NCI-H128 (cell line): Measurements from ENCODE around the gene EVI2A.
"Not testable (repeated sequence)": the region's sequence is repeated elsewhere in the genome, so short reads cannot be mapped to it uniquely, and the experiment has no call there.

Source experiments
- DNase-seq: peaks from one replicate; lab custom pipeline; 2025; ENCODE audit not compliant: unreplicated experiment; lab: John Stamatoyannopoulos, UW

The EVI2A gene

GRCh38 chr17:31321481-31321880 is at the start of gene EVI2A:
EVI2A (minus strand) TSS chr17:31321622; CDS start chr17:31319013, 2,609 bp downstream.
- no peak for DNase-seq

GRCh38 chr17:31369266-31369665 is 47.8 kb upstream of the EVI2A start:
- DNase-seq: no peak

GRCh38 chr17:31366088-31366487 is 44.7 kb upstream of the EVI2A start:
- no peak for DNase-seq

GRCh38 chr17:31364012-31364411 is 42.6 kb upstream of the EVI2A start:
- no peak for DNase-seq

GRCh38 chr17:31357839-31358394 is 36.5 kb upstream of the EVI2A start:
- DNase-seq: no peak

- DNase-seq: no peak
Measured at GRCh38 chr17:31357091-31357490, 35.7 kb upstream of the EVI2A start.

GRCh38 chr17:31355935-31356334 is 34.5 kb upstream of the EVI2A start:
- DNase-seq: no peak

- no peak for DNase-seq
Measured at GRCh38 chr17:31349454-31349853, 28.0 kb upstream of the EVI2A start.

- DNase-seq: not testable (repeated sequence)
Measured at GRCh38 chr17:31345191-31345747, 23.8 kb upstream of the EVI2A start.

GRCh38 chr17:31339906-31340661 is 18.7 kb upstream of the EVI2A start:
- DNase-seq: no peak

GRCh38 chr17:31329221-31329620 is 7.8 kb upstream of the EVI2A start:
- no peak for DNase-seq

- DNase-seq: no peak
Measured at GRCh38 chr17:31328160-31328535, 6.7 kb upstream of the EVI2A start.

GRCh38 chr17:31327534-31328159 is 6.2 kb upstream of the EVI2A start:
- DNase-seq: no peak

GRCh38 chr17:31323551-31323950 is 2.1 kb upstream of the EVI2A start:
- no peak for DNase-seq

GRCh38 chr17:31321966-31322365 is 544 bp upstream of the EVI2A start:
- DNase-seq: no peak

- DNase-seq: no peak
Measured at GRCh38 chr17:31320791-31321190, 631 bp downstream of the EVI2A start.

- DNase-seq: no peak
Measured at GRCh38 chr17:31320241-31320640, 1.2 kb downstream of the EVI2A start.

GRCh38 chr17:31318851-31319661 is 2.4 kb downstream of the EVI2A start:
- DNase-seq: no peak

GRCh38 chr17:31318298-31318801 is 3.1 kb downstream of the EVI2A start:
- DNase-seq: no peak

GRCh38 chr17:31314782-31315100 is 6.7 kb downstream of the EVI2A start:
- no peak for DNase-seq
